HG03066 (cell line): ENCODE data around the gene CRYM.
"Not testable (repeated sequence)": the region's sequence is repeated elsewhere in the genome, so short reads cannot be mapped to it uniquely, and the experiment has no call there.

Experiments
- ATAC-seq: cut with Tn5 transposase; IDR thresholded peaks from one replicate; pipeline ENCODE4 v1.9.1; 2021; ENCODE audit warnings: low read depth; ENCODE audit not compliant: unreplicated experiment

The CRYM gene

GRCh38 chr16:21250072-21250923, 27.8 kb downstream of the CRYM start:
- ATAC-seq, result no peak

GRCh38 chr16:21248179-21248578, 29.9 kb downstream of the CRYM start:
- not testable (repeated sequence) for ATAC-seq

GRCh38 chr16:21244518-21245215, 33.4 kb downstream of the CRYM start:
- ATAC-seq, result no peak

- no peak for ATAC-seq
Measured at GRCh38 chr16:21242756-21243155, 35.3 kb downstream of the CRYM start.

GRCh38 chr16:21239646-21240045, 38.4 kb downstream of the CRYM start:
- no peak for ATAC-seq

- no peak for ATAC-seq
Measured at GRCh38 chr16:21236831-21237230, 41.3 kb downstream of the CRYM start.

GRCh38 chr16:21235199-21235585, 42.9 kb downstream of the CRYM start:
- no peak for ATAC-seq

- no peak for ATAC-seq
Measured at GRCh38 chr16:21233521-21234150, 44.5 kb downstream of the CRYM start, which contains the start of gene ANKS4B. Gene ANKS4B, plus strand, starts transcription at chr16:21233699. Its CDS starts 39 bp downstream, at chr16:21233738.

GRCh38 chr16:21233045-21233520, 45.0 kb downstream of the CRYM start:
- no peak for ATAC-seq

GRCh38 chr16:21228361-21228872, 49.7 kb downstream of the CRYM start:
- no peak for ATAC-seq

GRCh38 chr16:21227866-21228265, 50.2 kb downstream of the CRYM start:
- no peak for ATAC-seq

GRCh38 chr16:21226749-21227148, 51.3 kb downstream of the CRYM start:
- no peak for ATAC-seq

GRCh38 chr16:21224800-21225199, 53.3 kb downstream of the CRYM start:
- no peak for ATAC-seq

GRCh38 chr16:21223787-21224186, 54.3 kb downstream of the CRYM start:
- no peak for ATAC-seq

- ATAC-seq, result no peak
Measured at GRCh38 chr16:21222495-21223337, 55.4 kb downstream of the CRYM start.

- ATAC-seq, result no peak
Measured at GRCh38 chr16:21219551-21219950, 58.5 kb downstream of the CRYM start.

GRCh38 chr16:21218153-21218552, 59.9 kb downstream of the CRYM start:
- ATAC-seq, result no peak

- no peak for ATAC-seq
Measured at GRCh38 chr16:21217121-21217520, 61.0 kb downstream of the CRYM start.

GRCh38 chr16:21214086-21214485, 64.0 kb downstream of the CRYM start:
- ATAC-seq, result no peak

GRCh38 chr16:21211486-21211885, 66.6 kb downstream of the CRYM start, which contains the start of gene ZP2:
Gene ZP2, minus strand, starts transcription at chr16:21211574. Its CDS starts 27 bp downstream, at chr16:21211547.
- ATAC-seq, result no peak
